H1 (cell line): ENCODE measurements around the gene MYCBPAP. TPM values are rescaled to one million over a fixed set of nuclear protein-coding genes. Genes with fewer than 3 reads are reported as not detected.
A peak's percentile ranks its signal among the peaks of the same experiment; 100 is the strongest.

Experiments
- CTCF ChIA-PET: fragments of 300-600 bp; sonication (Branson Sonifier 250); formaldehyde crosslinking; loops from one replicate; lab custom pipeline; 2021; ENCODE audit not compliant: partially characterized antibody; lab: Charles Lee
- POLR2A ChIA-PET: fragments of 300-600 bp; sonication (Branson Sonifier 250); formaldehyde crosslinking; loops from one replicate; lab custom pipeline; 2021; ENCODE audit warnings: inconsistent platforms; ENCODE audit not compliant: partially characterized antibody; lab: Charles Lee
- DNase-seq, 2 experiments: peaks; one replicate each; pipeline versions ENCODE4 v3.0.0 to v3.0.0-alpha.2; 2010 to 2022; ENCODE audit warnings: low spot score in 2 of 2, low read depth in 1 of 2, mixed read lengths in 1 of 2
- FAIRE-seq: peaks from 2 replicates; lab custom pipeline; 2011; peaks lifted over from hg19 to GRCh38; lab: Jason Lieb, UNC
- H2AFZ ChIP-seq: 2 replicates; pipeline ENCODE4 v1.8.1; 2012; ENCODE audit warnings: low read length, inconsistent platforms
- H2AK5ac ChIP-seq: 2 replicates; pipeline ENCODE4 v1.6.1; 2013; ENCODE audit warnings: low read depth, low read length
- H2BK120ac ChIP-seq: replicated peaks from 2 replicates; pipeline ENCODE3; 2013; ENCODE audit warnings: low read depth, low read length, inconsistent platforms
- H2BK12ac ChIP-seq: 2 replicates; pipeline ENCODE4 v1.6.1; 2013; ENCODE audit warnings: low read depth, low read length
- H2BK15ac ChIP-seq: 2 replicates; pipeline ENCODE4 v1.6.1; 2013; ENCODE audit warnings: low read length
- H2BK20ac ChIP-seq: 2 replicates; pipeline ENCODE4 v1.6.1; 2013; ENCODE audit warnings: low read length
- H2BK5ac ChIP-seq: 2 replicates; pipeline ENCODE4 v1.6.1; 2013; ENCODE audit warnings: low read depth, low read length
- H3K14ac ChIP-seq: 2 replicates; pipeline ENCODE4 v1.6.1; 2013; ENCODE audit warnings: inconsistent platforms; ENCODE audit not compliant: insufficient read length
- H3K18ac ChIP-seq: 2 replicates; pipeline ENCODE4 v1.6.1; 2013; ENCODE audit warnings: low read length; ENCODE audit errors: extremely low read depth
- H3K23ac ChIP-seq: 2 replicates; pipeline ENCODE4 v1.6.1; 2013; ENCODE audit warnings: inconsistent platforms; ENCODE audit not compliant: insufficient read length
- H3K23me2 ChIP-seq: 2 replicates; pipeline ENCODE4 v1.6.1; 2013; ENCODE audit warnings: low read depth, low read length
- H3K27ac ChIP-seq: 2 replicates; pipeline ENCODE4 v1.6.1; 2011; ENCODE audit warnings: low read depth, low read length, inconsistent platforms
- H3K27me3 ChIP-seq, 4 experiments: replicated peaks in 1 of 4; 1 replicate in 1 of 4; 2 replicates in 3 of 4; pipeline versions ENCODE4 v1.6.1 to v1.8.1; 2011 to 2013; ENCODE audit warnings: low read length in 3 of 4, mild to moderate bottlenecking in 3 of 4, inconsistent platforms in 2 of 4, mixed read lengths in 2 of 4, moderate library complexity in 1 of 4; ENCODE audit not compliant: control insufficient read depth in 3 of 4, insufficient read depth in 3 of 4; ENCODE audit errors: extremely low read depth in 1 of 4
- H3K36me3 ChIP-seq, 4 experiments: 2 replicates each; pipeline versions ENCODE4 v1.6.1 to v1.8.1; 2011 to 2013; ENCODE audit warnings: mild to moderate bottlenecking in 4 of 4, low read length in 3 of 4, moderate library complexity in 2 of 4, control low read depth in 1 of 4, inconsistent platforms in 1 of 4; ENCODE audit not compliant: insufficient read depth in 4 of 4, control insufficient read depth in 2 of 4
- H3K4ac ChIP-seq: replicated peaks from 2 replicates; pipeline ENCODE3; 2013; ENCODE audit warnings: low read length, low read depth, mixed read lengths, inconsistent platforms; ENCODE audit not compliant: insufficient read length
- H3K4me1 ChIP-seq, 4 experiments: replicated peaks in 1 of 4; 1 replicate in 1 of 4; 2 replicates in 3 of 4; pipeline versions ENCODE4 v1.6.1 to v1.8.1; 2011 to 2013; ENCODE audit warnings: low read length in 3 of 4, inconsistent platforms in 2 of 4, mixed read lengths in 1 of 4; ENCODE audit not compliant: insufficient read depth in 4 of 4, control insufficient read depth in 3 of 4
- H3K4me2 ChIP-seq, 2 experiments: 2 replicates each; pipeline versions ENCODE4 v1.6.1 to v1.8.1; 2011 to 2013; ENCODE audit warnings: low read depth in 2 of 2, low read length in 2 of 2, control low read depth in 1 of 2, inconsistent platforms in 1 of 2, mild to moderate bottlenecking in 1 of 2; ENCODE audit not compliant: insufficient read depth in 1 of 2
- H3K4me3 ChIP-seq, 4 experiments: fragments of 200-600, 300-600 bp in 1 of 4; sonication (generic), shearing (Covaris generic), sonication (Bioruptor Twin) in 1 of 4; 2 replicates each; pipeline versions ENCODE4 v1.5.1 to v1.8.1; 2011 to 2016; ENCODE audit warnings: low read length in 4 of 4, low read depth in 3 of 4, control low read depth in 2 of 4, inconsistent platforms in 2 of 4, mild to moderate bottlenecking in 2 of 4, mixed read lengths in 1 of 4, moderate library complexity in 1 of 4; ENCODE audit not compliant: insufficient read depth in 2 of 4; ENCODE audit errors: extremely low read depth in 1 of 4
- H3K56ac ChIP-seq: replicated peaks from 2 replicates; pipeline ENCODE3; 2013; ENCODE audit warnings: low read depth, mild to moderate bottlenecking, mixed read lengths, low read length, inconsistent platforms; ENCODE audit not compliant: insufficient read length
- H3K79me1 ChIP-seq: 2 replicates; pipeline ENCODE4 v1.6.1; 2013; ENCODE audit warnings: low read depth, low read length, control low read depth
- H3K79me2 ChIP-seq, 2 experiments: 2 replicates each; pipeline versions ENCODE4 v1.6.1 to v1.8.1; 2012 to 2013; ENCODE audit warnings: low read length in 2 of 2, mild to moderate bottlenecking in 2 of 2, inconsistent platforms in 1 of 2; ENCODE audit not compliant: insufficient read depth in 2 of 2, control insufficient read depth in 1 of 2
- H3K9ac ChIP-seq, 4 experiments: replicated peaks in 1 of 4; 1 replicate in 1 of 4; 2 replicates in 3 of 4; pipeline versions ENCODE4 v1.6.1 to v1.8.1; 2011 to 2013; ENCODE audit warnings: low read depth in 3 of 4, low read length in 3 of 4, control low read depth in 2 of 4, mild to moderate bottlenecking in 2 of 4, moderate library complexity in 2 of 4, inconsistent platforms in 1 of 4; ENCODE audit errors: extremely low read depth in 1 of 4
- H3K9me3 ChIP-seq, 2 experiments: 2 replicates each; pipeline versions ENCODE4 v1.6.1 to v1.8.1; 2012 to 2013; ENCODE audit warnings: mild to moderate bottlenecking in 2 of 2, moderate library complexity in 2 of 2, control low read depth in 1 of 2, inconsistent platforms in 1 of 2, low read depth in 1 of 2, low read length in 1 of 2, mixed read lengths in 1 of 2; ENCODE audit not compliant: insufficient read depth in 2 of 2
- H4K20me1 ChIP-seq, 2 experiments: replicated peaks in 1 of 2; 2 replicates each; pipeline versions ENCODE3 to v1.8.1; 2011 to 2013; ENCODE audit warnings: inconsistent platforms in 2 of 2, low read length in 2 of 2, mild to moderate bottlenecking in 1 of 2; ENCODE audit not compliant: insufficient read depth in 2 of 2, control insufficient read depth in 1 of 2
- H4K5ac ChIP-seq: 2 replicates; pipeline ENCODE4 v1.6.1; 2013; ENCODE audit warnings: low read length, low read depth, mixed read lengths, inconsistent platforms; ENCODE audit not compliant: insufficient read length
- H4K8ac ChIP-seq: 2 replicates; pipeline ENCODE4 v1.8.0; 2013; ENCODE audit warnings: mild to moderate bottlenecking, moderate library complexity, low read length, inconsistent platforms; ENCODE audit not compliant: insufficient read depth; ENCODE audit errors: extremely low read depth
- H4K91ac ChIP-seq: replicated peaks from 2 replicates; pipeline ENCODE3; 2013; ENCODE audit warnings: low read length, mixed read lengths, inconsistent platforms; ENCODE audit not compliant: insufficient read length
- BACH1 ChIP-seq: IDR thresholded peaks from 2 replicates; pipeline ENCODE4 v1.6.1; 2012; ENCODE audit warnings: low read length, improper control_type of control experiment
- BRCA1 ChIP-seq: IDR thresholded peaks from 2 replicates; pipeline ENCODE4 v1.6.1; 2012; ENCODE audit warnings: low read depth, low read length, improper control_type of control experiment
- CTBP2 ChIP-seq: IDR thresholded peaks from 2 replicates; pipeline ENCODE4 v1.7.0; 2011; ENCODE audit warnings: borderline replicate concordance, mild to moderate bottlenecking, moderate library complexity, mixed read lengths, low read length; ENCODE audit not compliant: insufficient read depth, insufficient read length
- EGR1 ChIP-seq: IDR thresholded peaks from 2 replicates; pipeline ENCODE4 v1.6.1; 2011; ENCODE audit warnings: low read depth, low read length, borderline replicate concordance
- FOSL1 ChIP-seq: IDR thresholded peaks from 2 replicates; pipeline ENCODE4 v1.6.1; 2011; ENCODE audit warnings: mild to moderate bottlenecking, low read depth, low read length, moderate library complexity; ENCODE audit not compliant: insufficient read depth
- NANOG ChIP-seq: IDR thresholded peaks from 2 replicates; pipeline ENCODE4 v1.6.1; 2011; ENCODE audit warnings: low read length, low read depth, mild to moderate bottlenecking, inconsistent platforms; ENCODE audit not compliant: insufficient read depth, poor library complexity, severe bottlenecking
- NRF1 ChIP-seq: IDR thresholded peaks from 2 replicates; pipeline ENCODE4 v1.6.1; 2011; ENCODE audit warnings: mild to moderate bottlenecking, low read depth, low read length, improper control_type of control experiment
- SIRT6 ChIP-seq: IDR thresholded peaks from one replicate; pipeline ENCODE4 v1.7.1; 2012; ENCODE audit warnings: low read length, inconsistent platforms
- SP1 ChIP-seq: IDR thresholded peaks from 2 replicates; pipeline ENCODE4 v1.6.1; 2011; ENCODE audit warnings: low read depth, low read length
- SUZ12 ChIP-seq: fragments of 200-600 bp; sonication (generic); IDR thresholded peaks from 2 replicates; pipeline ENCODE4 v1.6.1; 2012; ENCODE audit warnings: mild to moderate bottlenecking, inconsistent platforms, low read length, moderate library complexity, mixed read lengths
- TAF1 ChIP-seq: IDR thresholded peaks from 2 replicates; pipeline ENCODE4 v1.6.1; 2011; ENCODE audit warnings: mild to moderate bottlenecking, low read depth, low read length
- WGBS, 2 experiments: shearing (Covaris generic) in 1 of 2; methylation state at CpG; one replicate each; pipeline versions ENCODE4 v1.1.6 to v1.1.7; 2013 to 2015; ENCODE audit warnings: low lambda C conversion rate in 2 of 2, mixed read lengths in 2 of 2, inconsistent platforms in 1 of 2, low coverage in 1 of 2, missing lambda C conversion rate in 1 of 2; ENCODE audit not compliant: insufficient replicate concordance in 2 of 2, insufficient coverage in 1 of 2, insufficient read length in 1 of 2; ENCODE audit errors: extremely low coverage in 1 of 2, missing lambda C conversion rate in 1 of 2; 5-methylcytosine and 5-hydroxymethylcytosine counted together
- polyA plus RNA-seq, 7 experiments: library from polyadenylated mRNA; depleted of rRNA in 3 of 7; stranded (reverse) in 5 of 7; unstranded in 2 of 7; fragments of >200 nt in 5 of 7; fragments of 200-250 nt in 2 of 7; gene quantifications; 1 replicate in 5 of 7; 2 replicates in 1 of 7; 4 replicates in 1 of 7; pipeline versions ENCODE4 v1.2.1 to v1.2.3, GENCODE V29; 2011 to 2013; ENCODE audit warnings: missing spikeins in 2 of 7, mixed read lengths in 2 of 7
- total RNA-seq: library from RNA; stranded (reverse); fragmentation: NEBNext Ultra II Directional; extraction: Animal tissue kit (Norgen Biotek cat#: 25700); gene quantifications from 2 replicates; pipeline ENCODE4 v1.2.1, GENCODE V29; 2021
- TF ChIP-seq, protein P1 (sequence below): IDR thresholded peaks from 2 replicates; pipeline ENCODE4 v1.6.1; 2011; ENCODE audit warnings: low read length, improper control_type of control experiment

The MYCBPAP gene
- total and polyA plus RNA-seq, 2 of the 8 experiments (the other 6 are each of a cell fraction or from before 2014, with no cell fraction given) = 0.89 to 3.3 TPM

DNA sequence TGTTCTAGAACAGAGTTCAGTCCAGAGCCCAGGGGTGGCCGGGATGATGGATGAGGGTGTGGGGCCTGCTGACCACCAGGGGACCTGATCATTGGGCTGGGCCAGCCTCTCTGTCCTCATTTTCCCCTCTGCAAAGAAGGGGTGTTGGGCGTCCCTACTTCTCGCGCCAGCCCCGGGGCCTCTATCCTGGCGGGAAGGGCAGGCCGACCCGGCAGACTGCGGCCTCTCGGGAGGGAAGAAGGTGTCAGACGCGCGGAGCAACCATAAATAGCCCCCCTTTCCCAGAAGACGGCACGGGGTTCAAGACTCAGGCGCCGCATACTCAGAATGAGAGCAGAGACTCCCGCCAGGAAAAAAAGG, 50.3 kb downstream of the MYCBPAP start:
- no peak overlapping the region for H4K5ac ChIP-seq
- no peak overlapping the region for H3K56ac ChIP-seq
- H3K4me2 ChIP-seq = peak overlapping the region; percentile 75 to 91
- H4K8ac ChIP-seq = no peak overlapping the region
- H2BK120ac ChIP-seq = no peak overlapping the region
- H3K9ac ChIP-seq = no peak overlapping the region
- H3K36me3 ChIP-seq = no peaks in the 10 kb centered on the region
- peaks cover 0 to 19% (median 11%) of the 10 kb centered on the region in 4 experiments; a peak in 6 of 7 replicates for H3K4me1 ChIP-seq
- WGBS, 2 experiments = 13% methylated on average over 18 of the region's 18 CpGs; no CpG with 5 or more reads in 1 of the 2 experiments
- no peaks in the 10 kb centered on the region for H3K79me1 ChIP-seq
- H3K18ac ChIP-seq = no peak overlapping the region; the same call in 1 of the 2 replicates
- H2AK5ac ChIP-seq = no peak overlapping the region
- no peak overlapping the region for H2BK12ac ChIP-seq
- H3K23me2 ChIP-seq = peaks cover 17% of the 10 kb centered on the region; the same call in 1 of the 2 replicates
- DNase-seq (no peak), FAIRE-seq (no peak)
- no peak overlapping the region for H4K91ac ChIP-seq
- CTCF ChIA-PET = interaction anchor here (1.9 to 12.4 kb wide), 2 partner anchors 62 to 137 kb away, joined by 4 to 112 read pairs; no protein-coding TSS in a partner anchor
- peaks cover 4% of the 10 kb centered on the region in 2 experiments for H4K20me1 ChIP-seq
- no peak overlapping the region for H3K27ac ChIP-seq
- H2BK15ac ChIP-seq = no peak overlapping the region
- POLR2A ChIA-PET = no interaction called here
- no peak overlapping the region for H2AFZ ChIP-seq
- H3K79me2 ChIP-seq = no peaks in the 10 kb centered on the region
- peaks cover 22 to 55% (median 46%) of the 10 kb centered on the region in 4 experiments for H3K27me3 ChIP-seq
- no peak overlapping the region for H2BK5ac ChIP-seq
- H3K4me3 ChIP-seq = peak overlapping the region; percentile 35 to 63 (median 51)
- no peak overlapping the region for H2BK20ac ChIP-seq
- H3K4ac ChIP-seq = no peak overlapping the region
- H3K14ac ChIP-seq = no peak overlapping the region
- H3K9me3 ChIP-seq = no peaks in the 10 kb centered on the region
- no peak overlapping the region for H3K23ac ChIP-seq
- TF ChIP-seq SIRT6 = no peak
- TF ChIP-seq NANOG = no peak
- TF ChIP-seq SP1 = no peak
- TF ChIP-seq SUZ12 = 0 out of 2 replicates have a peak, but pooled peaks have one; percentile 4
- no peak for TF ChIP-seq NRF1
- no peak for TF ChIP-seq EGR1
- no peak for TF ChIP-seq BRCA1
- TF ChIP-seq BACH1 = no peak
- no peak for TF ChIP-seq CTBP2
- TF ChIP-seq FOSL1 = no peak
- TF ChIP-seq, protein P1, sequence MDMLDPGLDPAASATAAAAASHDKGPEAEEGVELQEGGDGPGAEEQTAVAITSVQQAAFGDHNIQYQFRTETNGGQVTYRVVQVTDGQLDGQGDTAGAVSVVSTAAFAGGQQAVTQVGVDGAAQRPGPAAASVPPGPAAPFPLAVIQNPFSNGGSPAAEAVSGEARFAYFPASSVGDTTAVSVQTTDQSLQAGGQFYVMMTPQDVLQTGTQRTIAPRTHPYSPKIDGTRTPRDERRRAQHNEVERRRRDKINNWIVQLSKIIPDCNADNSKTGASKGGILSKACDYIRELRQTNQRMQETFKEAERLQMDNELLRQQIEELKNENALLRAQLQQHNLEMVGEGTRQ = no peak
- no peak for TF ChIP-seq TAF1
